Left hindlimb (tissue), 1 donor: ENCODE measurements around the gene COQ8B.
A peak's percentile ranks its signal among the peaks of the same experiment; 100 is the strongest.
"Not testable (repeated sequence)": the region's sequence is repeated elsewhere in the genome, so short reads cannot be mapped to it uniquely, and the experiment has no call there.

Source experiments
- DNase-seq: peaks from one replicate; pipeline ENCODE4 v3.0.0-alpha.2; 2018

The COQ8B gene

GRCh38 chr19:40741527-40742390 is 25.1 kb upstream of the COQ8B start:
- DNase-seq = no peak

- DNase-seq = peak; percentile 83
These were observed 24.1 kb upstream of the COQ8B start for GRCh38 chr19:40740747-40741146.

GRCh38 chr19:40739871-40740703 is 23.4 kb upstream of the COQ8B start:
- no peak for DNase-seq

- no peak for DNase-seq
These were observed 22.5 kb upstream of the COQ8B start for GRCh38 chr19:40739030-40739839.

- DNase-seq = no peak
These were observed 20.5 kb upstream of the COQ8B start for GRCh38 chr19:40737102-40737644.

GRCh38 chr19:40736661-40737060 is 20.0 kb upstream of the COQ8B start:
- DNase-seq = no peak

- DNase-seq = no peak
These were observed 18.5 kb upstream of the COQ8B start for GRCh38 chr19:40735013-40735771.

GRCh38 chr19:40733149-40733548 is 16.5 kb upstream of the COQ8B start:
- no peak for DNase-seq

GRCh38 chr19:40732304-40732703 is 15.6 kb upstream of the COQ8B start:
- not testable (repeated sequence) for DNase-seq

- not testable (repeated sequence) for DNase-seq
These were observed 13.4 kb upstream of the COQ8B start for GRCh38 chr19:40730065-40730464.

GRCh38 chr19:40726279-40726678 is 9.6 kb upstream of the COQ8B start:
- DNase-seq = no peak

GRCh38 chr19:40724855-40725254 is 8.2 kb upstream of the COQ8B start:
- DNase-seq = no peak

GRCh38 chr19:40724315-40724714 is 7.6 kb upstream of the COQ8B start:
- no peak for DNase-seq

- DNase-seq = no peak
These were observed 7.1 kb upstream of the COQ8B start for GRCh38 chr19:40723661-40724254.

- DNase-seq = no peak
These were observed 5.4 kb upstream of the COQ8B start for GRCh38 chr19:40721936-40722661.

- no peak for DNase-seq
These were observed 4.4 kb upstream of the COQ8B start for GRCh38 chr19:40721140-40721486.

GRCh38 chr19:40719414-40719894 is 2.8 kb upstream of the COQ8B start:
- no peak for DNase-seq

GRCh38 chr19:40718774-40719391 is 2.2 kb upstream of the COQ8B start:
- DNase-seq = peak; percentile 55

- no peak for DNase-seq
These were observed 1.4 kb upstream of the COQ8B start for GRCh38 chr19:40717880-40718773.
